GM23338 (cell line): ENCODE data around the gene RNF26. TPM values are rescaled to one million over a fixed set of nuclear protein-coding genes. Genes with fewer than 3 reads are reported as not detected.

ENCODE experiments used
- ATAC-seq: fragments of 200-7000 bp; cut with Tn5 transposase; 3 replicates; pipeline ENCODE4 v1.9.1; 2020
- DNase-seq: peaks from one replicate; pipeline ENCODE4 v3.0.0-alpha.2; 2015; ENCODE audit warnings: low spot score
- H2AFZ ChIP-seq: fragments of 200-600 bp; sonication (generic); 2 replicates; pipeline ENCODE4 v1.8.0; 2016; ENCODE audit warnings: antibody characterized with exemption, mild to moderate bottlenecking, moderate library complexity
- H3F3A ChIP-seq: fragments of 200-600 bp; sonication (generic); replicated peaks from 2 replicates; pipeline ENCODE4 v1.8.0; 2017; ENCODE audit warnings: antibody characterized with exemption, mixed run types, low read depth
- H3K27ac ChIP-seq: fragments of 200-600 bp; sonication (generic); 2 replicates; pipeline ENCODE4 v1.6.1; 2016; ENCODE audit warnings: low read depth
- H3K27me3 ChIP-seq: fragments of 200-600 bp; sonication (generic); 2 replicates; pipeline ENCODE4 v1.8.0; 2016; ENCODE audit warnings: mild to moderate bottlenecking, mixed run types, moderate library complexity; ENCODE audit not compliant: insufficient read depth
- H3K36me3 ChIP-seq: fragments of 200-600 bp; sonication (generic); 2 replicates; pipeline ENCODE4 v1.8.0; 2016; ENCODE audit warnings: mild to moderate bottlenecking; ENCODE audit not compliant: insufficient read depth
- H3K4me1 ChIP-seq: fragments of 200-600 bp; sonication (generic); 2 replicates; pipeline ENCODE4 v1.8.0; 2016; ENCODE audit warnings: mild to moderate bottlenecking, moderate library complexity; ENCODE audit not compliant: insufficient read depth
- H3K4me2 ChIP-seq: fragments of 200-600 bp; sonication (generic); 2 replicates; pipeline ENCODE4 v1.7.1; 2017; ENCODE audit warnings: mixed run types
- H3K4me3 ChIP-seq: fragments of 200-600 bp; sonication (generic); 2 replicates; pipeline ENCODE4 v1.6.1; 2016; ENCODE audit warnings: mixed run types
- H3K79me2 ChIP-seq: fragments of 200-600 bp; sonication (generic); replicated peaks from 2 replicates; pipeline ENCODE4 v1.8.0; 2017; ENCODE audit warnings: mild to moderate bottlenecking; ENCODE audit not compliant: insufficient read depth
- H3K9me2 ChIP-seq: fragments of 200-600 bp; sonication (generic); 2 replicates; pipeline ENCODE4 v1.8.0; 2017; ENCODE audit not compliant: insufficient read depth
- H4K20me1 ChIP-seq: fragments of 200-600 bp; sonication (generic); replicated peaks from 2 replicates; pipeline ENCODE4 v1.8.0; 2017; ENCODE audit warnings: mild to moderate bottlenecking; ENCODE audit not compliant: insufficient read depth
- H3K27ac Mint-ChIP-seq: 2 replicates; pipeline ENCODE4 v1.8.0; 2020; ENCODE audit warnings: inconsistent platforms, mild to moderate bottlenecking, moderate library complexity, mixed read lengths
- H3K27me3 Mint-ChIP-seq: 3 replicates; pipeline ENCODE4 v1.8.0; 2022; ENCODE audit warnings: low read depth, mild to moderate bottlenecking, moderate library complexity, mixed read lengths, inconsistent platforms; ENCODE audit not compliant: insufficient read depth, poor library complexity
- H3K36me3 Mint-ChIP-seq: 3 replicates; pipeline ENCODE4 v1.8.0; 2021; ENCODE audit warnings: low read depth, mild to moderate bottlenecking, inconsistent platforms, moderate library complexity, mixed read lengths
- H3K4me1 Mint-ChIP-seq: 3 replicates; pipeline ENCODE4 v1.8.0; 2020; ENCODE audit warnings: mild to moderate bottlenecking, inconsistent platforms, mixed read lengths
- H3K4me3 Mint-ChIP-seq: 3 replicates; pipeline ENCODE4 v1.8.0; 2021; ENCODE audit warnings: moderate library complexity, mild to moderate bottlenecking, inconsistent platforms, mixed read lengths
- H3K9me3 Mint-ChIP-seq: 3 replicates; pipeline ENCODE4 v1.8.0; 2020; ENCODE audit warnings: moderate library complexity, mild to moderate bottlenecking, inconsistent platforms, mixed read lengths
- CTCF ChIP-seq, 2 experiments: fragments of 200-600 bp in 1 of 2; sonication (generic) in 1 of 2; conservative IDR thresholded peaks; 2 replicates each; pipeline versions ENCODE4 v1.5.1 to v1.6.1; 2016 to 2017; ENCODE audit warnings: antibody characterized with exemption in 2 of 2, low read depth in 2 of 2, mild to moderate bottlenecking in 2 of 2, moderate library complexity in 1 of 2
- ETS1 ChIP-seq: IDR thresholded peaks from 2 replicates; pipeline ENCODE4 v1.6.1; 2016; ENCODE audit warnings: antibody characterized with exemption
- EZH2 ChIP-seq: fragments of 200-600 bp; sonication (generic); IDR thresholded peaks from one replicate; pipeline ENCODE4 v1.8.0; 2017; ENCODE audit warnings: antibody characterized with exemption, mild to moderate bottlenecking, low read depth; ENCODE audit not compliant: unreplicated experiment
- EZH2phosphoT487 ChIP-seq: fragments of 200-600 bp; sonication (generic); IDR thresholded peaks from one replicate; pipeline ENCODE4 v1.8.1; 2018; ENCODE audit warnings: antibody characterized with exemption; ENCODE audit not compliant: unreplicated experiment
- JUNB ChIP-seq: IDR thresholded peaks from one replicate; pipeline ENCODE4 v1.6.1; 2016; ENCODE audit warnings: antibody characterized with exemption; ENCODE audit not compliant: unreplicated experiment
- NANOG ChIP-seq: IDR thresholded peaks from 2 replicates; pipeline ENCODE4 v1.6.1; 2016; ENCODE audit warnings: antibody characterized with exemption, borderline replicate concordance
- POLR2AphosphoS5 ChIP-seq: IDR thresholded peaks from 2 replicates; pipeline ENCODE4 v1.6.1; 2016; ENCODE audit warnings: antibody characterized with exemption, low read depth
- STAT1 ChIP-seq: IDR thresholded peaks from one replicate; pipeline ENCODE4 v1.6.1; 2016; ENCODE audit warnings: antibody characterized with exemption; ENCODE audit not compliant: unreplicated experiment
- ZNF114 ChIP-seq: fragments of 250-450 bp; sonication (Bioruptor Pico); IDR thresholded peaks from 2 replicates; pipeline ENCODE4 v1.5.0; 2020; ENCODE audit warnings: mild to moderate bottlenecking, moderate library complexity
- ZNF331 ChIP-seq: fragments of 250-450 bp; sonication (Bioruptor Pico); IDR thresholded peaks from 2 replicates; pipeline ENCODE4 v1.5.0; 2020; ENCODE audit warnings: low read depth, mild to moderate bottlenecking, moderate library complexity
- polyA plus RNA-seq: library from polyadenylated mRNA; unstranded; fragments of >200 nt; fragmentation: Nextera tagmentation; extraction: Ambion mirVana; gene quantifications from 2 replicates; pipeline ENCODE4 v1.2.1, GENCODE V29; 2016
- total RNA-seq: library from RNA; depleted of rRNA; stranded (reverse); fragments of >200 nt; shearing (Covaris generic); gene quantifications from 2 replicates; pipeline ENCODE4 v1.2.3, GENCODE V29; 2014
- TF ChIP-seq, protein P1 (sequence below): fragments of 250-450 bp; sonication (Bioruptor Pico); IDR thresholded peaks from 2 replicates; pipeline ENCODE4 v1.5.0; 2020; ENCODE audit warnings: mild to moderate bottlenecking, moderate library complexity
- TF ChIP-seq, protein P2 (sequence below): IDR thresholded peaks from one replicate; pipeline ENCODE4 v1.6.1; 2018; ENCODE audit warnings: antibody characterized with exemption; ENCODE audit not compliant: unreplicated experiment

RNF26 gene
- total and polyA plus RNA-seq, 2 experiments from 2014 or later, result 31.8 to 58.3 TPM

- no peak overlapping the region for H2AFZ ChIP-seq
- H3K36me3 ChIP-seq, result no peaks in the 10 kb centered on the region
- no peak overlapping the region for H3K27ac ChIP-seq
- Mint-ChIP-seq H3K4me1 (peaks cover 13% of the 10 kb centered on the region), H3K4me3 (no peak overlapping the region), H3K36me3 (no peaks in the 10 kb centered on the region), H3K9me3 (no peaks in the 10 kb centered on the region), H3K27me3 (peaks cover 28% of the 10 kb centered on the region), H3K27ac (no peak overlapping the region)
- H3K4me3 ChIP-seq, result no peak overlapping the region
- DNase-seq (no peak), ATAC-seq (no peak)
- H3K27me3 ChIP-seq, result peaks cover 26% of the 10 kb centered on the region
- no peak overlapping the region for H3K4me2 ChIP-seq
- H3K9me2 ChIP-seq, result no peaks in the 10 kb centered on the region
- no peak for TF ChIP-seq ZNF331 (CRISPR knock-in tag)
- TF ChIP-seq, protein P1, sequence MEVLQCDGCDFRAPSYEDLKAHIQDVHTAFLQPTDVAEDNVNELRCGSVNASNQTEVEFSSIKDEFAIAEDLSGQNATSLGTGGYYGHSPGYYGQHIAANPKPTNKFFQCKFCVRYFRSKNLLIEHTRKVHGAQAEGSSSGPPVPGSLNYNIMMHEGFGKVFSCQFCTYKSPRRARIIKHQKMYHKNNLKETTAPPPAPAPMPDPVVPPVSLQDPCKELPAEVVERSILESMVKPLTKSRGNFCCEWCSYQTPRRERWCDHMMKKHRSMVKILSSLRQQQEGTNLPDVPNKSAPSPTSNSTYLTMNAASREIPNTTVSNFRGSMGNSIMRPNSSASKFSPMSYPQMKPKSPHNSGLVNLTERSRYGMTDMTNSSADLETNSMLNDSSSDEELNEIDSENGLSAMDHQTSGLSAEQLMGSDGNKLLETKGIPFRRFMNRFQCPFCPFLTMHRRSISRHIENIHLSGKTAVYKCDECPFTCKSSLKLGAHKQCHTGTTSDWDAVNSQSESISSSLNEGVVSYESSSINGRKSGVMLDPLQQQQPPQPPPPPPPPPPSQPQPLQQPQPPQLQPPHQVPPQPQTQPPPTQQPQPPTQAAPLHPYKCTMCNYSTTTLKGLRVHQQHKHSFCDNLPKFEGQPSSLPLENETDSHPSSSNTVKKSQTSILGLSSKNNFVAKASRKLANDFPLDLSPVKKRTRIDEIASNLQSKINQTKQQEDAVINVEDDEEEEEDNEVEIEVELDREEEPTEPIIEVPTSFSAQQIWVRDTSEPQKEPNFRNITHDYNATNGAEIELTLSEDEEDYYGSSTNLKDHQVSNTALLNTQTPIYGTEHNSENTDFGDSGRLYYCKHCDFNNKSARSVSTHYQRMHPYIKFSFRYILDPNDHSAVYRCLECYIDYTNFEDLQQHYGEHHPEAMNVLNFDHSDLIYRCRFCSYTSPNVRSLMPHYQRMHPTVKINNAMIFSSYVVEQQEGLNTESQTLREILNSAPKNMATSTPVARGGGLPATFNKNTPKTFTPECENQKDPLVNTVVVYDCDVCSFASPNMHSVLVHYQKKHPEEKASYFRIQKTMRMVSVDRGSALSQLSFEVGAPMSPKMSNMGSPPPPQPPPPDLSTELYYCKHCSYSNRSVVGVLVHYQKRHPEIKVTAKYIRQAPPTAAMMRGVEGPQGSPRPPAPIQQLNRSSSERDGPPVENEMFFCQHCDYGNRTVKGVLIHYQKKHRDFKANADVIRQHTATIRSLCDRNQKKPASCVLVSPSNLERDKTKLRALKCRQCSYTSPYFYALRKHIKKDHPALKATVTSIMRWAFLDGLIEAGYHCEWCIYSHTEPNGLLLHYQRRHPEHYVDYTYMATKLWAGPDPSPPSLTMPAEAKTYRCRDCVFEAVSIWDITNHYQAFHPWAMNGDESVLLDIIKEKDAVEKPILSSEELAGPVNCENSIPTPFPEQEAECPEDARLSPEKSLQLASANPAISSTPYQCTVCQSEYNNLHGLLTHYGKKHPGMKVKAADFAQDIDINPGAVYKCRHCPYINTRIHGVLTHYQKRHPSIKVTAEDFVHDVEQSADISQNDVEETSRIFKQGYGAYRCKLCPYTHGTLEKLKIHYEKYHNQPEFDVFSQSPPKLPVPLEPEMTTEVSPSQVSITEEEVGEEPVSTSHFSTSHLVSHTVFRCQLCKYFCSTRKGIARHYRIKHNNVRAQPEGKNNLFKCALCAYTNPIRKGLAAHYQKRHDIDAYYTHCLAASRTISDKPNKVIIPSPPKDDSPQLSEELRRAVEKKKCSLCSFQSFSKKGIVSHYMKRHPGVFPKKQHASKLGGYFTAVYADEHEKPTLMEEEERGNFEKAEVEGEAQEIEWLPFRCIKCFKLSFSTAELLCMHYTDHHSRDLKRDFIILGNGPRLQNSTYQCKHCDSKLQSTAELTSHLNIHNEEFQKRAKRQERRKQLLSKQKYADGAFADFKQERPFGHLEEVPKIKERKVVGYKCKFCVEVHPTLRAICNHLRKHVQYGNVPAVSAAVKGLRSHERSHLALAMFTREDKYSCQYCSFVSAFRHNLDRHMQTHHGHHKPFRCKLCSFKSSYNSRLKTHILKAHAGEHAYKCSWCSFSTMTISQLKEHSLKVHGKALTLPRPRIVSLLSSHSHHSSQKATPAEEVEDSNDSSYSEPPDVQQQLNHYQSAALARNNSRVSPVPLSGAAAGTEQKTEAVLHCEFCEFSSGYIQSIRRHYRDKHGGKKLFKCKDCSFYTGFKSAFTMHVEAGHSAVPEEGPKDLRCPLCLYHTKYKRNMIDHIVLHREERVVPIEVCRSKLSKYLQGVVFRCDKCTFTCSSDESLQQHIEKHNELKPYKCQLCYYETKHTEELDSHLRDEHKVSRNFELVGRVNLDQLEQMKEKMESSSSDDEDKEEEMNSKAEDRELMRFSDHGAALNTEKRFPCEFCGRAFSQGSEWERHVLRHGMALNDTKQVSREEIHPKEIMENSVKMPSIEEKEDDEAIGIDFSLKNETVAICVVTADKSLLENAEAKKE (CRISPR knock-in tag), result no peak
- no peak for TF ChIP-seq STAT1
- no peak for TF ChIP-seq ETS1
- no peak for TF ChIP-seq ZNF114 (CRISPR knock-in tag)
- TF ChIP-seq POLR2AphosphoS5, result no peak
- no peak for TF ChIP-seq EZH2
- TF ChIP-seq EZH2phosphoT487, result no peak
- TF ChIP-seq, protein P2, sequence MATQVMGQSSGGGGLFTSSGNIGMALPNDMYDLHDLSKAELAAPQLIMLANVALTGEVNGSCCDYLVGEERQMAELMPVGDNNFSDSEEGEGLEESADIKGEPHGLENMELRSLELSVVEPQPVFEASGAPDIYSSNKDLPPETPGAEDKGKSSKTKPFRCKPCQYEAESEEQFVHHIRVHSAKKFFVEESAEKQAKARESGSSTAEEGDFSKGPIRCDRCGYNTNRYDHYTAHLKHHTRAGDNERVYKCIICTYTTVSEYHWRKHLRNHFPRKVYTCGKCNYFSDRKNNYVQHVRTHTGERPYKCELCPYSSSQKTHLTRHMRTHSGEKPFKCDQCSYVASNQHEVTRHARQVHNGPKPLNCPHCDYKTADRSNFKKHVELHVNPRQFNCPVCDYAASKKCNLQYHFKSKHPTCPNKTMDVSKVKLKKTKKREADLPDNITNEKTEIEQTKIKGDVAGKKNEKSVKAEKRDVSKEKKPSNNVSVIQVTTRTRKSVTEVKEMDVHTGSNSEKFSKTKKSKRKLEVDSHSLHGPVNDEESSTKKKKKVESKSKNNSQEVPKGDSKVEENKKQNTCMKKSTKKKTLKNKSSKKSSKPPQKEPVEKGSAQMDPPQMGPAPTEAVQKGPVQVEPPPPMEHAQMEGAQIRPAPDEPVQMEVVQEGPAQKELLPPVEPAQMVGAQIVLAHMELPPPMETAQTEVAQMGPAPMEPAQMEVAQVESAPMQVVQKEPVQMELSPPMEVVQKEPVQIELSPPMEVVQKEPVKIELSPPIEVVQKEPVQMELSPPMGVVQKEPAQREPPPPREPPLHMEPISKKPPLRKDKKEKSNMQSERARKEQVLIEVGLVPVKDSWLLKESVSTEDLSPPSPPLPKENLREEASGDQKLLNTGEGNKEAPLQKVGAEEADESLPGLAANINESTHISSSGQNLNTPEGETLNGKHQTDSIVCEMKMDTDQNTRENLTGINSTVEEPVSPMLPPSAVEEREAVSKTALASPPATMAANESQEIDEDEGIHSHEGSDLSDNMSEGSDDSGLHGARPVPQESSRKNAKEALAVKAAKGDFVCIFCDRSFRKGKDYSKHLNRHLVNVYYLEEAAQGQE, result no peak
- TF ChIP-seq NANOG, result no peak
- no peak for TF ChIP-seq JUNB
- TF ChIP-seq CTCF (conservative IDR thresholded peaks at IDR 0.05; ENCODE audit: low read depth in 2 of 2), result no peak
- no peaks in the 10 kb centered on the region for H3K79me2 ChIP-seq
- H3F3A ChIP-seq, result no peaks in the 10 kb centered on the region
- H3K4me1 ChIP-seq, result peaks cover 9% of the 10 kb centered on the region
- no peaks in the 10 kb centered on the region for H4K20me1 ChIP-seq
Observed at GRCh38 chr11:119345685-119346084, 11.4 kb downstream of the RNF26 start.
